Astrocyte of the spinal cord (primary cell): ENCODE measurements around the gene PHF20.

ENCODE experiments used
- DNase-seq: peaks from one replicate; pipeline ENCODE4 v3.0.0; 2011; ENCODE audit warnings: low read depth, low spot score
- H3K4me3 ChIP-seq: 2 replicates; pipeline ENCODE4 v1.5.1; 2011; ENCODE audit warnings: low read depth, mild to moderate bottlenecking, low read length, moderate library complexity
- CTCF ChIP-seq: IDR thresholded peaks from 2 replicates; pipeline ENCODE4 v1.5.1; 2012; ENCODE audit warnings: low read depth, mild to moderate bottlenecking, low read length, inconsistent platforms
- in situ Hi-C: cut with HindIII; loops from 2 replicates; pipeline ENCODE4 v1.10.0; 2017; ENCODE audit warnings: low sequenced_read_pairs

PHF20 gene

GRCh38 chr20:35807877-35808276, 36.1 kb downstream of the PHF20 start:
- no peak for DNase-seq
- TF ChIP-seq CTCF: no peak
- H3K4me3 ChIP-seq: no peak overlapping the region
- in situ Hi-C loops: no loop called here

- H3K4me3 ChIP-seq: no peak overlapping the region
- in situ Hi-C loops: no loop called here
- peak; percentile 53 for DNase-seq
- TF ChIP-seq CTCF: no peak
Observed at GRCh38 chr20:35820715-35821114, 48.9 kb downstream of the PHF20 start.

- TF ChIP-seq CTCF: no peak
- peak; percentile 64 for DNase-seq
- in situ Hi-C loops: no loop called here
- no peak overlapping the region for H3K4me3 ChIP-seq
Observed at GRCh38 chr20:35821807-35822242, 50.0 kb downstream of the PHF20 start.

GRCh38 chr20:35823147-35823546, 51.3 kb downstream of the PHF20 start:
- DNase-seq: no peak
- TF ChIP-seq CTCF: no peak
- no peak overlapping the region for H3K4me3 ChIP-seq
- in situ Hi-C loops: no loop called here

- no peak overlapping the region for H3K4me3 ChIP-seq
- in situ Hi-C loops: no loop called here
- DNase-seq: no peak
- TF ChIP-seq CTCF: no peak
Observed at GRCh38 chr20:35823937-35824336, 52.1 kb downstream of the PHF20 start.

- TF ChIP-seq CTCF: no peak
- no peak for DNase-seq
- no peak overlapping the region for H3K4me3 ChIP-seq
- in situ Hi-C loops: no loop called here
Observed at GRCh38 chr20:35826397-35826998, 54.7 kb downstream of the PHF20 start.

- no peak overlapping the region for H3K4me3 ChIP-seq
- no peak for TF ChIP-seq CTCF
- in situ Hi-C loops: no loop called here
- DNase-seq: peak; percentile 18
Observed at GRCh38 chr20:35828434-35828833, 56.6 kb downstream of the PHF20 start.
